H1 (cell line): ENCODE measurements around the gene PHOSPHO1. TPM values are rescaled to one million over a fixed set of nuclear protein-coding genes. Genes with fewer than 3 reads are reported as not detected.
A peak's percentile ranks its signal among the peaks of the same experiment; 100 is the strongest.

Experiments
- CTCF ChIA-PET: fragments of 300-600 bp; sonication (Branson Sonifier 250); formaldehyde crosslinking; loops from one replicate; lab custom pipeline; 2021; ENCODE audit not compliant: partially characterized antibody; lab: Charles Lee
- POLR2A ChIA-PET: fragments of 300-600 bp; sonication (Branson Sonifier 250); formaldehyde crosslinking; loops from one replicate; lab custom pipeline; 2021; ENCODE audit warnings: inconsistent platforms; ENCODE audit not compliant: partially characterized antibody; lab: Charles Lee
- DNase-seq, 2 experiments: peaks; one replicate each; pipeline versions ENCODE4 v3.0.0 to v3.0.0-alpha.2; 2010 to 2022; ENCODE audit warnings: low spot score in 2 of 2, low read depth in 1 of 2, mixed read lengths in 1 of 2
- FAIRE-seq: peaks from 2 replicates; lab custom pipeline; 2011; peaks lifted over from hg19 to GRCh38; lab: Jason Lieb, UNC
- H2AFZ ChIP-seq: 2 replicates; pipeline ENCODE4 v1.8.1; 2012; ENCODE audit warnings: low read length, inconsistent platforms
- H2AK5ac ChIP-seq: 2 replicates; pipeline ENCODE4 v1.6.1; 2013; ENCODE audit warnings: low read depth, low read length
- H2BK120ac ChIP-seq: replicated peaks from 2 replicates; pipeline ENCODE3; 2013; ENCODE audit warnings: low read depth, low read length, inconsistent platforms
- H2BK12ac ChIP-seq: 2 replicates; pipeline ENCODE4 v1.6.1; 2013; ENCODE audit warnings: low read depth, low read length
- H2BK15ac ChIP-seq: 2 replicates; pipeline ENCODE4 v1.6.1; 2013; ENCODE audit warnings: low read length
- H2BK20ac ChIP-seq: 2 replicates; pipeline ENCODE4 v1.6.1; 2013; ENCODE audit warnings: low read length
- H2BK5ac ChIP-seq: 2 replicates; pipeline ENCODE4 v1.6.1; 2013; ENCODE audit warnings: low read depth, low read length
- H3K14ac ChIP-seq: 2 replicates; pipeline ENCODE4 v1.6.1; 2013; ENCODE audit warnings: inconsistent platforms; ENCODE audit not compliant: insufficient read length
- H3K18ac ChIP-seq: 2 replicates; pipeline ENCODE4 v1.6.1; 2013; ENCODE audit warnings: low read length; ENCODE audit errors: extremely low read depth
- H3K23ac ChIP-seq: 2 replicates; pipeline ENCODE4 v1.6.1; 2013; ENCODE audit warnings: inconsistent platforms; ENCODE audit not compliant: insufficient read length
- H3K23me2 ChIP-seq: 2 replicates; pipeline ENCODE4 v1.6.1; 2013; ENCODE audit warnings: low read depth, low read length
- H3K27ac ChIP-seq: 2 replicates; pipeline ENCODE4 v1.6.1; 2011; ENCODE audit warnings: low read depth, low read length, inconsistent platforms
- H3K27me3 ChIP-seq, 4 experiments: replicated peaks in 1 of 4; 1 replicate in 1 of 4; 2 replicates in 3 of 4; pipeline versions ENCODE4 v1.6.1 to v1.8.1; 2011 to 2013; ENCODE audit warnings: low read length in 3 of 4, mild to moderate bottlenecking in 3 of 4, inconsistent platforms in 2 of 4, mixed read lengths in 2 of 4, moderate library complexity in 1 of 4; ENCODE audit not compliant: control insufficient read depth in 3 of 4, insufficient read depth in 3 of 4; ENCODE audit errors: extremely low read depth in 1 of 4
- H3K36me3 ChIP-seq, 4 experiments: 2 replicates each; pipeline versions ENCODE4 v1.6.1 to v1.8.1; 2011 to 2013; ENCODE audit warnings: mild to moderate bottlenecking in 4 of 4, low read length in 3 of 4, moderate library complexity in 2 of 4, control low read depth in 1 of 4, inconsistent platforms in 1 of 4; ENCODE audit not compliant: insufficient read depth in 4 of 4, control insufficient read depth in 2 of 4
- H3K4ac ChIP-seq: replicated peaks from 2 replicates; pipeline ENCODE3; 2013; ENCODE audit warnings: low read length, low read depth, mixed read lengths, inconsistent platforms; ENCODE audit not compliant: insufficient read length
- H3K4me1 ChIP-seq, 4 experiments: replicated peaks in 1 of 4; 1 replicate in 1 of 4; 2 replicates in 3 of 4; pipeline versions ENCODE4 v1.6.1 to v1.8.1; 2011 to 2013; ENCODE audit warnings: low read length in 3 of 4, inconsistent platforms in 2 of 4, mixed read lengths in 1 of 4; ENCODE audit not compliant: insufficient read depth in 4 of 4, control insufficient read depth in 3 of 4
- H3K4me2 ChIP-seq, 2 experiments: 2 replicates each; pipeline versions ENCODE4 v1.6.1 to v1.8.1; 2011 to 2013; ENCODE audit warnings: low read depth in 2 of 2, low read length in 2 of 2, control low read depth in 1 of 2, inconsistent platforms in 1 of 2, mild to moderate bottlenecking in 1 of 2; ENCODE audit not compliant: insufficient read depth in 1 of 2
- H3K4me3 ChIP-seq, 4 experiments: fragments of 200-600, 300-600 bp in 1 of 4; sonication (generic), shearing (Covaris generic), sonication (Bioruptor Twin) in 1 of 4; 2 replicates each; pipeline versions ENCODE4 v1.5.1 to v1.8.1; 2011 to 2016; ENCODE audit warnings: low read length in 4 of 4, low read depth in 3 of 4, control low read depth in 2 of 4, inconsistent platforms in 2 of 4, mild to moderate bottlenecking in 2 of 4, mixed read lengths in 1 of 4, moderate library complexity in 1 of 4; ENCODE audit not compliant: insufficient read depth in 2 of 4; ENCODE audit errors: extremely low read depth in 1 of 4
- H3K56ac ChIP-seq: replicated peaks from 2 replicates; pipeline ENCODE3; 2013; ENCODE audit warnings: low read depth, mild to moderate bottlenecking, mixed read lengths, low read length, inconsistent platforms; ENCODE audit not compliant: insufficient read length
- H3K79me1 ChIP-seq: 2 replicates; pipeline ENCODE4 v1.6.1; 2013; ENCODE audit warnings: low read depth, low read length, control low read depth
- H3K79me2 ChIP-seq, 2 experiments: 2 replicates each; pipeline versions ENCODE4 v1.6.1 to v1.8.1; 2012 to 2013; ENCODE audit warnings: low read length in 2 of 2, mild to moderate bottlenecking in 2 of 2, inconsistent platforms in 1 of 2; ENCODE audit not compliant: insufficient read depth in 2 of 2, control insufficient read depth in 1 of 2
- H3K9ac ChIP-seq, 4 experiments: replicated peaks in 1 of 4; 1 replicate in 1 of 4; 2 replicates in 3 of 4; pipeline versions ENCODE4 v1.6.1 to v1.8.1; 2011 to 2013; ENCODE audit warnings: low read depth in 3 of 4, low read length in 3 of 4, control low read depth in 2 of 4, mild to moderate bottlenecking in 2 of 4, moderate library complexity in 2 of 4, inconsistent platforms in 1 of 4; ENCODE audit errors: extremely low read depth in 1 of 4
- H3K9me3 ChIP-seq, 2 experiments: 2 replicates each; pipeline versions ENCODE4 v1.6.1 to v1.8.1; 2012 to 2013; ENCODE audit warnings: mild to moderate bottlenecking in 2 of 2, moderate library complexity in 2 of 2, control low read depth in 1 of 2, inconsistent platforms in 1 of 2, low read depth in 1 of 2, low read length in 1 of 2, mixed read lengths in 1 of 2; ENCODE audit not compliant: insufficient read depth in 2 of 2
- H4K20me1 ChIP-seq, 2 experiments: replicated peaks in 1 of 2; 2 replicates each; pipeline versions ENCODE3 to v1.8.1; 2011 to 2013; ENCODE audit warnings: inconsistent platforms in 2 of 2, low read length in 2 of 2, mild to moderate bottlenecking in 1 of 2; ENCODE audit not compliant: insufficient read depth in 2 of 2, control insufficient read depth in 1 of 2
- H4K5ac ChIP-seq: 2 replicates; pipeline ENCODE4 v1.6.1; 2013; ENCODE audit warnings: low read length, low read depth, mixed read lengths, inconsistent platforms; ENCODE audit not compliant: insufficient read length
- H4K8ac ChIP-seq: 2 replicates; pipeline ENCODE4 v1.8.0; 2013; ENCODE audit warnings: mild to moderate bottlenecking, moderate library complexity, low read length, inconsistent platforms; ENCODE audit not compliant: insufficient read depth; ENCODE audit errors: extremely low read depth
- H4K91ac ChIP-seq: replicated peaks from 2 replicates; pipeline ENCODE3; 2013; ENCODE audit warnings: low read length, mixed read lengths, inconsistent platforms; ENCODE audit not compliant: insufficient read length
- ATF3 ChIP-seq: IDR thresholded peaks from 2 replicates; pipeline ENCODE4 v1.6.1; 2011; ENCODE audit warnings: low read depth, mild to moderate bottlenecking, low read length; ENCODE audit not compliant: insufficient read depth
- BRCA1 ChIP-seq: IDR thresholded peaks from 2 replicates; pipeline ENCODE4 v1.6.1; 2012; ENCODE audit warnings: low read depth, low read length, improper control_type of control experiment
- FOSL1 ChIP-seq: IDR thresholded peaks from 2 replicates; pipeline ENCODE4 v1.6.1; 2011; ENCODE audit warnings: mild to moderate bottlenecking, low read depth, low read length, moderate library complexity; ENCODE audit not compliant: insufficient read depth
- POLR2A ChIP-seq, 2 experiments: IDR thresholded peaks; 1 replicate in 1 of 2; 2 replicates in 1 of 2; pipeline ENCODE4 v1.6.1; 2011; ENCODE audit warnings: low read depth in 2 of 2, low read length in 2 of 2, mild to moderate bottlenecking in 2 of 2; ENCODE audit errors: control extremely low read depth in 1 of 2
- RXRA ChIP-seq: IDR thresholded peaks from 2 replicates; pipeline ENCODE4 v1.6.1; 2011; ENCODE audit warnings: low read depth, mild to moderate bottlenecking, low read length, moderate library complexity; ENCODE audit not compliant: insufficient read depth
- SRF ChIP-seq: IDR thresholded peaks from 2 replicates; pipeline ENCODE4 v1.6.1; 2011; ENCODE audit warnings: mild to moderate bottlenecking, low read depth, low read length, moderate library complexity
- TBP ChIP-seq: IDR thresholded peaks from 2 replicates; pipeline ENCODE4 v1.6.1; 2011; ENCODE audit warnings: low read depth, low read length, improper control_type of control experiment
- WGBS, 2 experiments: shearing (Covaris generic) in 1 of 2; methylation state at CpG; one replicate each; pipeline versions ENCODE4 v1.1.6 to v1.1.7; 2013 to 2015; ENCODE audit warnings: low lambda C conversion rate in 2 of 2, mixed read lengths in 2 of 2, inconsistent platforms in 1 of 2, low coverage in 1 of 2, missing lambda C conversion rate in 1 of 2; ENCODE audit not compliant: insufficient replicate concordance in 2 of 2, insufficient coverage in 1 of 2, insufficient read length in 1 of 2; ENCODE audit errors: extremely low coverage in 1 of 2, missing lambda C conversion rate in 1 of 2; 5-methylcytosine and 5-hydroxymethylcytosine counted together
- polyA plus RNA-seq, 7 experiments: library from polyadenylated mRNA; depleted of rRNA in 3 of 7; stranded (reverse) in 5 of 7; unstranded in 2 of 7; fragments of >200 nt in 5 of 7; fragments of 200-250 nt in 2 of 7; gene quantifications; 1 replicate in 5 of 7; 2 replicates in 1 of 7; 4 replicates in 1 of 7; pipeline versions ENCODE4 v1.2.1 to v1.2.3, GENCODE V29; 2011 to 2013; ENCODE audit warnings: missing spikeins in 2 of 7, mixed read lengths in 2 of 7
- total RNA-seq: library from RNA; stranded (reverse); fragmentation: NEBNext Ultra II Directional; extraction: Animal tissue kit (Norgen Biotek cat#: 25700); gene quantifications from 2 replicates; pipeline ENCODE4 v1.2.1, GENCODE V29; 2021
- TF ChIP-seq, protein P1 (sequence below): IDR thresholded peaks from 2 replicates; pipeline ENCODE4 v1.6.1; 2012; ENCODE audit warnings: low read length, inconsistent platforms

Gene PHOSPHO1
- total and polyA plus RNA-seq, 2 of the 8 experiments (the other 6 are each of a cell fraction or from before 2014, with no cell fraction given), result 0.34 to 0.45 TPM

- H3K14ac ChIP-seq, result no peak within 1 kb of the TSS
- H3K56ac ChIP-seq, result no peak within 1 kb of the TSS
- no peaks in the 10 kb centered on the region for H3K36me3 ChIP-seq
- peak within 1 kb of the TSS; percentile 78 for H3K18ac ChIP-seq
- H2BK20ac ChIP-seq, result peak within 1 kb of the TSS; percentile 93; the same call in 1 of the 2 replicates
- H4K5ac ChIP-seq, result no peak within 1 kb of the TSS
- H2BK15ac ChIP-seq, result peak within 1 kb of the TSS; percentile 99
- H3K23me2 ChIP-seq, result no peaks in the 10 kb centered on the region
- H4K20me1 ChIP-seq, result no peaks in the 10 kb centered on the region
- no peaks in the 10 kb centered on the region for H3K79me1 ChIP-seq
- peak within 1 kb of the TSS; percentile 46 for H3K4ac ChIP-seq
- H3K4me2 ChIP-seq, result peak within 1 kb of the TSS; percentile 50 to 59
- ChIA-PET POLR2A (interaction anchor here (1.0 to 1.9 kb wide), 4 partner anchors 10 to 17 kb away, joined by 3 to 6 read pairs (median 4); no protein-coding TSS in a partner anchor), CTCF (interaction anchor here (0.6 to 1.7 kb wide), 2 partner anchors 17 to 99 kb away, joined by 3 to 6 read pairs; no protein-coding TSS in a partner anchor)
- H3K4me1 ChIP-seq, result peaks cover 5 to 19% (median 13%) of the 10 kb centered on the region in 4 experiments
- H2AK5ac ChIP-seq, result peak within 1 kb of the TSS; percentile 69; the same call in 1 of the 2 replicates
- no peak within 1 kb of the TSS for H3K23ac ChIP-seq
- 64% methylated on average over 16 of the region's 22 CpGs; no CpG with 5 or more reads in 1 of the 2 experiments for WGBS, 2 experiments
- H4K91ac ChIP-seq, result no peak within 1 kb of the TSS
- H3K4me3 ChIP-seq, result peak within 1 kb of the TSS in 1 of 4 experiments; percentile 23; a peak in 3 of 8 replicates
- H3K27me3 ChIP-seq, result peaks cover 0 to 3% (median 0%) of the 10 kb centered on the region in 4 experiments; a peak in 2 of 7 replicates
- H2AFZ ChIP-seq, result peak within 1 kb of the TSS; percentile 81
- H3K9me3 ChIP-seq, result no peaks in the 10 kb centered on the region
- H3K79me2 ChIP-seq, result no peaks in the 10 kb centered on the region
- 0 out of 2 replicates have a peak within 1 kb of the TSS, but pooled peaks have one; percentile 12 for H3K27ac ChIP-seq
- DNase-seq, result peak in 1 of 2 experiments; percentile 60
- no peak for FAIRE-seq
- H3K9ac ChIP-seq, result no peak within 1 kb of the TSS; a peak in 1 of 7 replicates
- no peak within 1 kb of the TSS for H2BK120ac ChIP-seq
- no peak within 1 kb of the TSS; the same call in 1 of the 2 replicates for H4K8ac ChIP-seq
- peak within 1 kb of the TSS; percentile 44; the same call in 1 of the 2 replicates for H2BK5ac ChIP-seq
- H2BK12ac ChIP-seq, result peak within 1 kb of the TSS; percentile 39; the same call in 1 of the 2 replicates
- peak in 1 of 2 experiments; percentile 40; a peak in 1 of 3 replicates for TF ChIP-seq POLR2A (IDR thresholded peaks at IDR 0.05; ENCODE audit: control extremely low read depth in 1 of 2, low read depth in 2 of 2, low read length in 2 of 2)
- TF ChIP-seq BRCA1, result no peak
- no peak for TF ChIP-seq FOSL1
- TF ChIP-seq ATF3, result no peak
- TF ChIP-seq, protein P1, sequence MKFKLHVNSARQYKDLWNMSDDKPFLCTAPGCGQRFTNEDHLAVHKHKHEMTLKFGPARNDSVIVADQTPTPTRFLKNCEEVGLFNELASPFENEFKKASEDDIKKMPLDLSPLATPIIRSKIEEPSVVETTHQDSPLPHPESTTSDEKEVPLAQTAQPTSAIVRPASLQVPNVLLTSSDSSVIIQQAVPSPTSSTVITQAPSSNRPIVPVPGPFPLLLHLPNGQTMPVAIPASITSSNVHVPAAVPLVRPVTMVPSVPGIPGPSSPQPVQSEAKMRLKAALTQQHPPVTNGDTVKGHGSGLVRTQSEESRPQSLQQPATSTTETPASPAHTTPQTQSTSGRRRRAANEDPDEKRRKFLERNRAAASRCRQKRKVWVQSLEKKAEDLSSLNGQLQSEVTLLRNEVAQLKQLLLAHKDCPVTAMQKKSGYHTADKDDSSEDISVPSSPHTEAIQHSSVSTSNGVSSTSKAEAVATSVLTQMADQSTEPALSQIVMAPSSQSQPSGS, result no peak
- TF ChIP-seq TBP, result 0 out of 2 replicates have a peak, but pooled peaks have one; percentile 28
- no peak for TF ChIP-seq RXRA
- TF ChIP-seq SRF, result no peak
These were observed 20.2 kb downstream of the PHOSPHO1 start, which contains the start of the genes ABI3 and GNGT2 for GRCh38 chr17:49210158-49211029. ABI3 (plus strand) TSS chr17:49210707; CDS start chr17:49210725, 18 bp downstream. GNGT2 (minus strand) TSS chr17:49210574; CDS start chr17:49207422, 3,152 bp downstream.
